Hepatocyte (in vitro differentiated cells): ENCODE data around the gene NPHP1. TPM values are rescaled to one million over a fixed set of nuclear protein-coding genes. Genes with fewer than 3 reads are reported as not detected.
"Not testable (repeated sequence)": the region's sequence is repeated elsewhere in the genome, so short reads cannot be mapped to it uniquely, and the experiment has no call there.

Experiments
- DNase-seq: peaks from one replicate; pipeline ENCODE4 v3.0.0-alpha.2; 2016; ENCODE audit warnings: low spot score
- H2AFZ ChIP-seq: fragments of 200-600 bp; sonication (generic); 2 replicates; pipeline ENCODE4 v1.6.0; 2016; ENCODE audit warnings: antibody characterized with exemption, mild to moderate bottlenecking
- H3K27ac ChIP-seq: fragments of 200-600 bp; sonication (generic); 2 replicates; pipeline ENCODE4 v1.5.1; 2016; ENCODE audit warnings: mild to moderate bottlenecking
- H3K27me3 ChIP-seq: fragments of 200-600 bp; sonication (generic); 2 replicates; pipeline ENCODE4 v1.6.1; 2016
- H3K36me3 ChIP-seq: fragments of 200-600 bp; sonication (generic); replicated peaks from 2 replicates; pipeline ENCODE4 v1.5.1; 2016; ENCODE audit warnings: low read depth; ENCODE audit not compliant: insufficient read depth
- H3K4me1 ChIP-seq: fragments of 200-600 bp; sonication (generic); 2 replicates; pipeline ENCODE4 v1.5.1; 2016; ENCODE audit warnings: mild to moderate bottlenecking, moderate library complexity; ENCODE audit not compliant: insufficient read depth
- H3K4me2 ChIP-seq: fragments of 200-600 bp; sonication (generic); 2 replicates; pipeline ENCODE4 v1.6.0; 2016
- H3K4me3 ChIP-seq: fragments of 200-600 bp; sonication (generic); 2 replicates; pipeline ENCODE4 v1.5.1; 2016; ENCODE audit warnings: mild to moderate bottlenecking
- H3K79me2 ChIP-seq: fragments of 200-600 bp; sonication (generic); 2 replicates; pipeline ENCODE4 v1.6.0; 2017; ENCODE audit warnings: mild to moderate bottlenecking
- H3K9me2 ChIP-seq: fragments of 200-600 bp; sonication (generic); replicated peaks from 2 replicates; pipeline ENCODE4 v1.6.0; 2017; ENCODE audit warnings: mild to moderate bottlenecking; ENCODE audit not compliant: insufficient read depth
- H3K9me3 ChIP-seq: fragments of 200-600 bp; sonication (generic); 2 replicates; pipeline ENCODE4 v1.5.1; 2016; ENCODE audit warnings: low read depth, mild to moderate bottlenecking
- H4K20me1 ChIP-seq: fragments of 200-600 bp; sonication (generic); 2 replicates; pipeline ENCODE4 v1.6.0; 2016; ENCODE audit warnings: mild to moderate bottlenecking; ENCODE audit not compliant: insufficient read depth, poor library complexity, severe bottlenecking
- EZH2 ChIP-seq: fragments of 200-600 bp; sonication (generic); IDR thresholded peaks from 2 replicates; pipeline ENCODE4 v1.6.1; 2016; ENCODE audit warnings: antibody characterized with exemption, mild to moderate bottlenecking, borderline replicate concordance
- EZH2phosphoT487 ChIP-seq: fragments of 200-600 bp; sonication (generic); IDR thresholded peaks from one replicate; pipeline ENCODE4 v1.6.1; 2018; ENCODE audit warnings: antibody characterized with exemption, mild to moderate bottlenecking, low read depth, moderate library complexity; ENCODE audit not compliant: unreplicated experiment, severe bottlenecking
- WGBS: methylation state at CpG from one replicate; pipeline ENCODE4 v1.1.6; 2016; ENCODE audit warnings: low lambda C conversion rate; ENCODE audit errors: missing lambda C conversion rate; 5-methylcytosine and 5-hydroxymethylcytosine counted together
- polyA plus RNA-seq: library from polyadenylated mRNA; unstranded; fragments of >200 nt; fragmentation: Nextera tagmentation; extraction: Ambion mirVana; gene quantifications from 2 replicates; pipeline ENCODE4 v1.2.1, GENCODE V29; 2016
- total RNA-seq: library from RNA; depleted of rRNA; stranded (reverse); fragments of >200 nt; gene quantifications from 2 replicates; pipeline ENCODE4 v1.2.3, GENCODE V29; 2014
- TF ChIP-seq, protein P1 (sequence below): fragments of 200-600 bp; sonication (generic); IDR thresholded peaks from 2 replicates; pipeline ENCODE4 v1.5.1; 2016; ENCODE audit warnings: antibody characterized with exemption, mild to moderate bottlenecking; ENCODE audit not compliant: poor library complexity

Gene NPHP1
- total and polyA plus RNA-seq, 2 experiments from 2014 or later = 1.3 to 1.6 TPM

DNA sequence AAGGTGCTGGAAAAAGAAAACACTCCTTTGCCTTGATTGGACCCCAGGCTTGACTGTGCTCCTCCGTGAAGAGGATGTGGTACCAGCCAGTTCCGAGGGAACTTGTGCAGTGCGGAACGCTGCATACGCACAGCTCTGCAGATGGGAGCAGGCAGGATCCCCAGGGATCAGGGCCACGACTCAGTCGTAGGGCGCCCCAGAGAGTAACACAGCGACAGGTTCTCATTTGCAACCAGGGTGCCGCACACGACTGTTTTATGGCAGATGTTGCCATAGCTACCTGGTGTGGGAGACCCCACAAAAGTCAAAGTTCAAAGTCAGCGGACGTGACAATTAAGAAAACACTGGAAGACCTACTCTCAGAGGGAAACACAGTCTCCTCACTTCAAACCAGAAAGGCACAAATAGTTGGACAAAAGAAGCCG lies 90.0 kb downstream of the NPHP1 start:
- Histone ChIP-seq H4K20me1 (no peaks in the 10 kb centered on the region), H3K27me3 (peaks cover 44% of the 10 kb centered on the region), H3K9me3 (no peaks in the 10 kb centered on the region), H3K4me1 (peaks cover 8% of the 10 kb centered on the region), H3K9me2 (no peaks in the 10 kb centered on the region), H3K4me2 (peak overlapping the region; percentile 88), H3K27ac (peak overlapping the region; percentile 87), H3K4me3 (peak overlapping the region; percentile 67), H3K79me2 (peaks cover 23% of the 10 kb centered on the region), H2AFZ (peak overlapping the region; percentile 29), H3K36me3 (no peaks in the 10 kb centered on the region)
- 55% methylated on average over 14 of the region's 14 CpGs for WGBS
- TF ChIP-seq, protein P1, sequence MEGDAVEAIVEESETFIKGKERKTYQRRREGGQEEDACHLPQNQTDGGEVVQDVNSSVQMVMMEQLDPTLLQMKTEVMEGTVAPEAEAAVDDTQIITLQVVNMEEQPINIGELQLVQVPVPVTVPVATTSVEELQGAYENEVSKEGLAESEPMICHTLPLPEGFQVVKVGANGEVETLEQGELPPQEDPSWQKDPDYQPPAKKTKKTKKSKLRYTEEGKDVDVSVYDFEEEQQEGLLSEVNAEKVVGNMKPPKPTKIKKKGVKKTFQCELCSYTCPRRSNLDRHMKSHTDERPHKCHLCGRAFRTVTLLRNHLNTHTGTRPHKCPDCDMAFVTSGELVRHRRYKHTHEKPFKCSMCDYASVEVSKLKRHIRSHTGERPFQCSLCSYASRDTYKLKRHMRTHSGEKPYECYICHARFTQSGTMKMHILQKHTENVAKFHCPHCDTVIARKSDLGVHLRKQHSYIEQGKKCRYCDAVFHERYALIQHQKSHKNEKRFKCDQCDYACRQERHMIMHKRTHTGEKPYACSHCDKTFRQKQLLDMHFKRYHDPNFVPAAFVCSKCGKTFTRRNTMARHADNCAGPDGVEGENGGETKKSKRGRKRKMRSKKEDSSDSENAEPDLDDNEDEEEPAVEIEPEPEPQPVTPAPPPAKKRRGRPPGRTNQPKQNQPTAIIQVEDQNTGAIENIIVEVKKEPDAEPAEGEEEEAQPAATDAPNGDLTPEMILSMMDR = no peak
- TF ChIP-seq EZH2phosphoT487 (no peak), EZH2 (no peak)
- DNase-seq = peak; percentile 48

DNA sequence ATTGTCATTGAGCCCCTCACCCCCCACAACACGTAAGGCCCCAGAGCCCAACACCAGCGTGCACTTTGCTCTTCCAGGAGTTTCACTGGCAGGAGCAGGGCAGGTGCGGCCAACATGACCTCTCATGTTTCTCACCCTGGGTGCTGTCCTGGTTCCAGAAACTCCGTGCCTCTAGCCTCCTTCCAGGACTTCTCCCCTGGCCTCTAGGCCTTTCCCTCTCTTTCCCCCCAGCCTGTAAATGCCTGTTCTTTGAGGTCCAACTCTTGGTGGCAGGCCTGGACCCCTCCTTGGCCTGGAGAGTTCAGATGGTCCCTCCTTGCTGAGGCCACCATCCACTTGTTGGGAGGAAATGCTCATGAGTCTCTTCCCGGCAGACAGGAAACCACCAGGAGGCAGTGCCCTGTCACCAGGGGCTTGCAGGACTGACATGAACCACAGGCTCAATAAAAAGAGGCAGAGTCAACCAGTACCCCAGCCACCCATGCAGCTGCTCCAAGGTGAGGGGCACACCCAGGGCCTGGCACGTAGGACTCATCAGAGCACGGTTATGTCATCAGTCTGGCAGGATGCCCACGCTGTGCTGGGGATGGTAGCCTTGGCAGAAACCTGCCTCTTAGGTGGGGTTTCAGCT lies 90.7 kb downstream of the NPHP1 start:
- H4K20me1 ChIP-seq = no peaks in the 10 kb centered on the region
- no peaks in the 10 kb centered on the region for H3K36me3 ChIP-seq
- no peaks in the 10 kb centered on the region for H3K9me3 ChIP-seq
- H3K79me2 ChIP-seq = peaks cover 31% of the 10 kb centered on the region
- peaks cover 8% of the 10 kb centered on the region for H3K4me1 ChIP-seq
- WGBS = 78% methylated on average over 8 of the region's 8 CpGs
- peak overlapping the region; percentile 88 for H3K4me2 ChIP-seq
- H3K4me3 ChIP-seq = no peak overlapping the region
- peak overlapping the region; percentile 87 for H3K27ac ChIP-seq
- H2AFZ ChIP-seq = no peak overlapping the region
- peak; percentile 35 for DNase-seq
- no peak for TF ChIP-seq EZH2
- TF ChIP-seq, protein P1 = peak; percentile 3
- peaks cover 42% of the 10 kb centered on the region for H3K27me3 ChIP-seq
- H3K9me2 ChIP-seq = no peaks in the 10 kb centered on the region

DNA sequence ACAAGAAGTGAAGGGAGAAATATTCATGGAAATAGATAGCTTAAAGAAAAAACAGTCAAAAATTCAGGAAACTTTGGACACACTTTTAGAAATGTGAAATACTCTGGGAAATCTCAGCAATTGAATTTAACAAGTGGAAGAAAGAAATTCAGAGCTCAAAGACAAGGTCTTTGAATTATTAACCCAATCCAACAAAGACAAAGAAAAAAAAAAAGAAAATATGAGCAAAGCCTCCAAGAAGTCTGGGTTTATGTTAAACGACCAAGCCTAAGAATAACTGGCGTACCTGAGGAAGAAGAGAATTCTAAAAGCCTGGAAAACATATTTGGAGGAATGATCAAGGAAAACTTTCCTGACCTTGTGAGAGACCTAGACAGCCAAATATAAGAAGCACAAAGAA lies 96.5 kb downstream of the NPHP1 start:
- WGBS = 88% methylated on average over 2 of the region's 2 CpGs
- not testable (repeated sequence) for DNase-seq, H4K20me1 ChIP-seq, H3K9me2 ChIP-seq, H3K4me2 ChIP-seq, H3K4me3 ChIP-seq, H3K36me3 ChIP-seq, H3K9me3 ChIP-seq, H2AFZ ChIP-seq, H3K27me3 ChIP-seq
- Histone ChIP-seq H3K27ac (peak overlapping the region; percentile 89), H3K4me1 (peaks cover 20% of the 10 kb centered on the region), H3K79me2 (peaks cover 43% of the 10 kb centered on the region)

DNA sequence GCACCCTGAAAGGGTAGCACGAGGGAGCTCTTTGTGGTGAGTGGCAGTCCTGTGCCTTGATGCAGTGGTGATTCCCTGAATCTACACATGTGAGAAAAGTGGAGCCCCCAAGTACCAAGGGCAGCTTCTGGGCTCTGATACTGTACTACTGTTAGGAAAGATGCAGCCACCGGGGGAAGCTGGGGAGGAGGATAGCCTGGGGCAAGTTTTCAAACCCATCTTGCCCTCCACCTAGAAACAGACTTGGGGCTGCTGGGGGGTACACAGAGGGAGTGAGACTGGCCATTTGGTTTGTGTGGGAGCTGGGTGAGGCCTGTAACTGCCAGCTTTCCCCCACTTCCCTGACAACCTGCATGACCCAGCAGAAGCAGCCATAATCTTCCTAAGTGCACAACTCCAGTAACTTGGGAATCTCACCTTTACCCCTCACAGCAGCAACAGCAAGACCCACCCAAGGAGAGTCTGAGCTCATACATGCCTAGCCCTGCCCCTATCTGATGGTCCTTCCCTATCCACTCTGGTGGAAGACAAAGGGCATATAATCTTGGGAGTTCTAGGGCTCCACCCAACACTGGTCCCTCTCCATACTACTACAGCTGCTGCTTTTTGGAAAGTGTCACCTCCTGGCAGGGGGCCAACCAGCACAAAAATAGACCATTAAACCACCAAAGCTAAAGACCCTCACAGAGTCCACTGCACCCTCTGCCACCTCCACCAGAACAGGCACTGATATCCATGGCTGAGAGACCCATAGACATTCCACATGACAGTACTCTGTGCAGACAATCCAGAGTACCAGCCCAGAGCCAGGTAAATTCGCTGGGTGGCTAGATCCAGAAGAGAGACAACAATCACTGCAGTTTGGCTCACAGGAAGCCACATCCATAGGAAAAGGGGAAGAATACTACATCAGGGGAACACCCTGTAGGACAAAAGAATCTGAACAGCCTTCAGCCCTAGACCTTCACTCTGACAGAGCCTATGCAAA lies 97.4 kb downstream of the NPHP1 start:
- no peak overlapping the region for H3K4me2 ChIP-seq
- peaks cover 21% of the 10 kb centered on the region for H3K4me1 ChIP-seq
- TF ChIP-seq EZH2 (no peak), EZH2phosphoT487 (no peak)
- TF ChIP-seq, protein P1 = no peak
- H4K20me1 ChIP-seq = no peaks in the 10 kb centered on the region
- H3K36me3 ChIP-seq = no peaks in the 10 kb centered on the region
- no peaks in the 10 kb centered on the region for H3K9me2 ChIP-seq
- H3K79me2 ChIP-seq = peaks cover 38% of the 10 kb centered on the region
- H3K9me3 ChIP-seq = no peaks in the 10 kb centered on the region
- H3K4me3 ChIP-seq = no peak overlapping the region
- no peak overlapping the region for H2AFZ ChIP-seq
- WGBS = 89% methylated on average over 3 of the region's 3 CpGs
- H3K27ac ChIP-seq = peak overlapping the region; percentile 89
- no peaks in the 10 kb centered on the region for H3K27me3 ChIP-seq
- no peak for DNase-seq
